Measurements from ENCODE around the gene ZMAT3.

GRCh38 chr3:179093807-179094206 is 22.2 kb upstream of the ZMAT3 start:
- TF ChIP-seq POLR2A (IDR thresholded peaks at IDR 0.05; ENCODE audit: low read depth, low read length) (no peak), POLR2AphosphoS5 (IDR thresholded peaks at IDR 0.05; ENCODE audit: low read depth, low read length) (no peak)
